AG09319 (cell line): ENCODE data around the gene RNF213.

Source experiments
- DNase-seq: peaks from one replicate; pipeline ENCODE4 v3.0.0-alpha.2; 2010; ENCODE audit warnings: low read depth; ENCODE audit errors: extremely low read depth
- TF ChIP-seq, protein P1 (sequence below): IDR thresholded peaks from 2 replicates; pipeline ENCODE4 v1.5.1; 2011; ENCODE audit warnings: low read depth, mild to moderate bottlenecking, inconsistent platforms, low read length, moderate library complexity

RNF213 gene

DNA sequence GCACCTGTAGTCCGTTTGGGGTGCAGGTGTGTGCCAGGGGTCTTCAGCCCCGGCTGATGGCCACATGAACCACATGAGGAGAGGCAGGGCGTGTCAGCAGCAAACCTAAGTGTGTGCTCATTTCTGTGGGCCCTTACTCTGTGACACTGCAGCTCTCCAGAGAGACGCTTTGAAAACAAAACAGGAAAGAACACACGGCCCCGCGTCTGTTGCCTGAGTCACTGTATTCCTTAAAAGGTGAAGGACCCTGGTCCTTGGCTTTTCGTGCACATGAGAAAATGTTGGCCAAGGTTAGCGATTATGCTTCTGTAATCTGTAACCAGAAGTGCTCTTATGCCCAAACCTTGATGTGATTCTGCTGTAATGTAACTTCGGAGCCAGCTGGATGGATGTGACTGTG is 176.9 kb downstream of the RNF213 start:
- DNase-seq, result no peak
- TF ChIP-seq, protein P1, sequence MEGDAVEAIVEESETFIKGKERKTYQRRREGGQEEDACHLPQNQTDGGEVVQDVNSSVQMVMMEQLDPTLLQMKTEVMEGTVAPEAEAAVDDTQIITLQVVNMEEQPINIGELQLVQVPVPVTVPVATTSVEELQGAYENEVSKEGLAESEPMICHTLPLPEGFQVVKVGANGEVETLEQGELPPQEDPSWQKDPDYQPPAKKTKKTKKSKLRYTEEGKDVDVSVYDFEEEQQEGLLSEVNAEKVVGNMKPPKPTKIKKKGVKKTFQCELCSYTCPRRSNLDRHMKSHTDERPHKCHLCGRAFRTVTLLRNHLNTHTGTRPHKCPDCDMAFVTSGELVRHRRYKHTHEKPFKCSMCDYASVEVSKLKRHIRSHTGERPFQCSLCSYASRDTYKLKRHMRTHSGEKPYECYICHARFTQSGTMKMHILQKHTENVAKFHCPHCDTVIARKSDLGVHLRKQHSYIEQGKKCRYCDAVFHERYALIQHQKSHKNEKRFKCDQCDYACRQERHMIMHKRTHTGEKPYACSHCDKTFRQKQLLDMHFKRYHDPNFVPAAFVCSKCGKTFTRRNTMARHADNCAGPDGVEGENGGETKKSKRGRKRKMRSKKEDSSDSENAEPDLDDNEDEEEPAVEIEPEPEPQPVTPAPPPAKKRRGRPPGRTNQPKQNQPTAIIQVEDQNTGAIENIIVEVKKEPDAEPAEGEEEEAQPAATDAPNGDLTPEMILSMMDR, result no peak

DNA sequence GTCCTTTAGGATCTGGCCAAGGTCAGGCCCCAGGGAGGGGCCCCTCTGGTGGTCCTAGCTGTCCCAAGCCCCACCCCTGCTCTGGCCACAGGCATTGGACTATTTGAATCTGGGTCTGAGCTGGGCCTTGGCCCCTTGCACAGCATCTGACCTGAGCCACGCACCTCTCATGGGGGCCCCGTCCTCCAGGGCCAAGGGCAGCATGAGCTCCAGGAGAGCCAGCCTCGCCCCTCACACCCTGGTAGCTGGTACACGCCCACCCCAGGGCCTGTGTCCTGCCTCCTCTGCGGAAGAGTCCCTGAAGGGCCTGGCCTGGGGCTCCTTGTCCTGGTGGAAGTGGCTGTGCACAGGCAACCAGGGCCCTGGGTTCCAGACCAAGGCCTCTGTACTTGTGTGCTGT is 178.2 kb downstream of the RNF213 start:
- no peak for DNase-seq
- TF ChIP-seq, protein P1, result no peak

DNA sequence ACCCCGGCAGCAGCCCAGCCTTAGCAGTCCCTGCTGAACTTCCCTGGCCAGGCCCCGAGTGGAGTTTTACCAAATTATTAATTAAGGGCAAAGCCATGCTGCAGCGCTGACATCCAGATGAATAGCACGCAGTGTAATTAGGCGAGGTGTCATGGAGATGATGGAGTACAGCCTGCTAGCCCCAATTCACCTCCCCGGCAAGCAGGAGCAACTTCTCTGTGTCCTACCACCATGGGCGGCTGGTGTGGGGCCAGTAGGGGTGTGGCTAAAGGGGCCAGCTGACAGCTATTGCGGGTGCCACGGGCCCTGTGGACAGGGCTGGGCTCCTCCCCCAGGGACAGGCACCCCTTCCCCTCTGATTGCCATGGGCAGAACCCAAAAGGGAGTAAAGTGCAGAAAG is 178.8 kb downstream of the RNF213 start:
- no peak for DNase-seq
- TF ChIP-seq, protein P1, result no peak

DNA sequence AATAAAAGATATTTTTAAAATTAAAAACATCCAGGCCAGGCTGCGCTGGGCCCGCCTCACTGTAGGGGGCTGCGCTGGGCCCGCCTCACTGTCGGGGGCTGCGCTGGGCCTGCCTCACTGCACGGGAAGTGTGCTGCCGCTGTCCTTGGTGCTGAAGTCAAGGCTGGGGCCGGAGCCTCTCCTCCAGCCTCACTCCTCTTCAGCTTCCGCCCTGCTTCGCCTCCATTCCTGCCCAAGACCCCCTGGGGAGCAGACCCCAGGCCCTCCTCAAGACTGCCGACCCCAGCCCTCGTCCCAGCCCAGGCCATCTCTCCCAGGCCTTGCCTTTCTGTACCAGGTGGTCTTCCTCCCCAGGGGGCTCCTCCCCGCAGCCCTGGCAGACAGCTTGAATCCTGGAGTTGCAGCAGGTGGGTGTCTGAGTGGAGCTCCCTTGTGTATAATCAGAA is 180.5 kb downstream of the RNF213 start:
- TF ChIP-seq, protein P1, result no peak
- DNase-seq, result no peak

DNA sequence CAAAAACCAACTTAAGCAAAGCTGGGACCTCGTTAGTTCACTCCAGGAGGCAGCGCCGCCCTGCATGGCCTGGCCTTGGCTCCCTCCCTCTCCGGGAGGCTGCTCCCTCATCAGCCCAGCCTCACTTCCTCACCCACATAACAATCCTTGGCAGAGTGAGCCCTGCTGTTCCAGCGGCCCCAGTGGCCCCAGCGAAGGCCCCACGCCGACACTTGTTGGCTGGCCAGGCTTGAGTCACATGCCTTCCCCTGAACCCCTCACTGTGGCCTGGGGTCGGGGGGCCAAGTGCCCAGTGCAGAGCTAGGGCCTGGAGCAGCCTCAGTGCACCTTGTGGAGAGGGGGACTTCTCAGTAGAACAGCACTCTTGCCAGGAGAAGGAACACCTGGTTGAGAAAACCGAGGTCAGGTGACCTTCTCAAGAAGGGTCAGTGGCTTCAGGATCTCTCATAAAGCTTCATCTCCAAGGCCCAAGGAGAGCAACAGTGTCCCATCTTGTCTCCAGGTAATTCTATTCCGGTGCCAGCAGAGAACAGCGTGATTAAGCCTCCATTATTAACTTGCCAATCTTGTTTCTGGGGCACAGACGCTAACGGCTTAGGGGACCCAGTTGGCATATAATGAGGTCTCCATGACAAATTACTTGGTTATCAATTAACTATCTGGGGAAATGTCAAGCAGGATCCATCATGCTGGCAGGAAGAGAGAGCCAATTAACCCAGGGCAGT is 181.1 kb downstream of the RNF213 start:
- DNase-seq, result no peak
- TF ChIP-seq, protein P1, result no peak

DNA sequence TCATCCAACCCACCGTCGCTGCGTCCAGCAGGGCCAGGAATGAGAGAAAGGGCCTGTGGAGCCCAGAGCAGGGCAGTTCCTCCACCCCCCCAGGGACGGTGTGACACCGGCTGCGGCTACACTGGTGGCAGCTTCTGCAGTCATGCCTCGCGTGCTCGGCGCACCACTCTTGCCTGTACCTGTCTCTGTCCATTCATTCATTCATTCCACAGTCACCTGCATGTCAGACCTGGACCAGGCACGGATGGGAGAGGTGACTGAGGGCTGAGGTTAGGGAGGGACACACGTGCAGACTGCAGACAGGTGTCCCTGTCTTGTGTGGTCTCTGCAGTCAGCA is 181.6 kb downstream of the RNF213 start:
- TF ChIP-seq, protein P1, result no peak
- DNase-seq, result no peak

DNA sequence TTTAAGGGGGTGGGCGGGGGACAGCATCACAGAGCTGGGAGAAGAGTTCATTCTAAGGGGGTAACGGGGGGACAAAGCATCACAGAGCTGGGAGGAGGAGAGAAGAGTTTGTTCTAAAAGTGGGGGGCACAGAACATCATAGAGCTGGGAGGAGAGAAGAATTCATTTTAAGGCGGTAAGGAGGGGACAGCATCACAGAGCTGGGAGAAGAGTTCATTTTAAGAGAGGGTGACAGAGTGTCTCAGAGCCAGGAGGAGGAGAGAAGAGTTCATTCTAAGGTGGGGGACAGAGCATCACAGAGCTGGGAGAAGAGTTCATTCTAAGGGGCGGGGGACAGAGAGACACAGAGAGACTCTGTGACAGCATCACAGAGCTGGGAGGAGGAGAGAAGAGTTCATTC is 182.1 kb downstream of the RNF213 start:
- TF ChIP-seq, protein P1, result no peak
- DNase-seq, result no peak
